Nephron progenitor cell (in vitro differentiated cells): ENCODE data around the gene FGD6.

Experiments
- DNase-seq: peaks from one replicate; pipeline ENCODE4 v3.0.0; 2021
- H3K27ac Mint-ChIP-seq: 2 replicates; pipeline ENCODE4 v1.8.0; 2021; ENCODE audit warnings: mild to moderate bottlenecking, moderate library complexity, mixed read lengths
- H3K27me3 Mint-ChIP-seq: 2 replicates; pipeline ENCODE4 v1.8.0; 2021; ENCODE audit warnings: mild to moderate bottlenecking, low read depth, mixed read lengths; ENCODE audit not compliant: poor library complexity
- H3K36me3 Mint-ChIP-seq: 2 replicates; pipeline ENCODE4 v1.8.0; 2021; ENCODE audit warnings: low read depth, mixed read lengths
- H3K4me1 Mint-ChIP-seq: 2 replicates; pipeline ENCODE4 v1.8.0; 2021; ENCODE audit warnings: mixed read lengths
- H3K4me3 Mint-ChIP-seq: 2 replicates; pipeline ENCODE4 v1.8.0; 2021; ENCODE audit warnings: mild to moderate bottlenecking, moderate library complexity, mixed read lengths
- H3K9me3 Mint-ChIP-seq: 2 replicates; pipeline ENCODE4 v1.8.0; 2021; ENCODE audit warnings: mild to moderate bottlenecking, moderate library complexity, mixed read lengths
- TF ChIP-seq, protein P1 (sequence below): fragments of 200-600 bp; sonication (generic); IDR thresholded peaks from 2 replicates; pipeline ENCODE4 v1.5.0; 2021; ENCODE audit warnings: antibody characterized with exemption

The FGD6 gene

DNA sequence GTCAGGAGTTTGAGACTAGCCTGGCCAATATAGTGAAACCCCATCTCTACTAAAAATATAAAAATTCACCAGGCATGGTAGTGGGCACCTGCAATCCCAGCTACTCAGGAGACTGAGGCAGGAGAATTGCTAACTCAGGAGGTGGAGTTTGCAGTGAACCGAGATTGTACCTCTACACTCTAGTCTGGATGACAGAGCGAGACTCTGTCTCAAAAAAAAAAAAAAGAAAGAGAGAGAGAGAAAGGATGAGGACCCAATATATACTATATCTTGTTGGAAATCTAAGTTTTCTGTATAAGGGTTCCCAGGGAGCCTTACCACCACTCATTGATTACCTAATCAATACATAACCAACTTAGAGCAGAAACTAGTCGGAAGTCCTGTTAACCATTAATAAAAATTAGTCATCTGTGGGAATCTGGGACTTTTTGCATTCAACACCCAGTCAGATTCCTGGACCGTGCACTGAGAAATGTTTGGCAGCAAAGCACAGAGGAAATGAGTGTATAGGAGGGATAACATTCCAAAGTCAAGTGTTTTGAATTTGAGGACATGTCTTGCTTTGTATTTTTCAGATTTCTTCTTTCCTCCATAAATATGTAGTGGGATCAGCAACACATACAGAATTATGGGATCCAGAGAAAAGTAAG, 99.0 kb downstream of the FGD6 start:
- DNase-seq: no peak
- TF ChIP-seq, protein P1, sequence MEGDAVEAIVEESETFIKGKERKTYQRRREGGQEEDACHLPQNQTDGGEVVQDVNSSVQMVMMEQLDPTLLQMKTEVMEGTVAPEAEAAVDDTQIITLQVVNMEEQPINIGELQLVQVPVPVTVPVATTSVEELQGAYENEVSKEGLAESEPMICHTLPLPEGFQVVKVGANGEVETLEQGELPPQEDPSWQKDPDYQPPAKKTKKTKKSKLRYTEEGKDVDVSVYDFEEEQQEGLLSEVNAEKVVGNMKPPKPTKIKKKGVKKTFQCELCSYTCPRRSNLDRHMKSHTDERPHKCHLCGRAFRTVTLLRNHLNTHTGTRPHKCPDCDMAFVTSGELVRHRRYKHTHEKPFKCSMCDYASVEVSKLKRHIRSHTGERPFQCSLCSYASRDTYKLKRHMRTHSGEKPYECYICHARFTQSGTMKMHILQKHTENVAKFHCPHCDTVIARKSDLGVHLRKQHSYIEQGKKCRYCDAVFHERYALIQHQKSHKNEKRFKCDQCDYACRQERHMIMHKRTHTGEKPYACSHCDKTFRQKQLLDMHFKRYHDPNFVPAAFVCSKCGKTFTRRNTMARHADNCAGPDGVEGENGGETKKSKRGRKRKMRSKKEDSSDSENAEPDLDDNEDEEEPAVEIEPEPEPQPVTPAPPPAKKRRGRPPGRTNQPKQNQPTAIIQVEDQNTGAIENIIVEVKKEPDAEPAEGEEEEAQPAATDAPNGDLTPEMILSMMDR: no peak
- peaks cover 2% of the 10 kb centered on the region for H3K27me3 Mint-ChIP-seq
- no peaks in the 10 kb centered on the region for H3K4me1 Mint-ChIP-seq
- H3K9me3 Mint-ChIP-seq: no peaks in the 10 kb centered on the region
- H3K4me3 Mint-ChIP-seq: no peak overlapping the region
- no peak overlapping the region for H3K27ac Mint-ChIP-seq
- H3K36me3 Mint-ChIP-seq: peaks cover 11% of the 10 kb centered on the region

DNA sequence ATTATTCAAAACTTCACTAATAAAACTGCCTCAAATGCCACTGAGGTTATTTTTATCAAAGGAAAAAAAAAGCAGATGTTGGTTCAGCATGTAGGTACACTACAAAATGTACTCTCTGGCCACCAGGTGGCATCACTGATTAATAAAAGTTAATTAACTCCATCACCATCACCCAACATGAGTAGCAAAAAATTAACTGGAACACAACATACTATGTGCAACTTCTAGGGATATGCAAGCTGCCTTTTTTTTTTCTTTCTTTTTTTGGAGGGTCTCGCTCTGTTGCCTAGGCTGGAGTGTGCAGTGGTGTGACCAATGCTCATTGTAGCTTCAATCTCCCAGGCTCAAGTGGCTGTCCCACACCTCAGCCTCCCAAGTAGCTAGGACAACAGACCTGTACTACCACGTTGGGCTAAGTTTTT, 100.1 kb downstream of the FGD6 start:
- Mint-ChIP-seq H3K27ac (no peak overlapping the region), H3K27me3 (peaks cover 2% of the 10 kb centered on the region), H3K36me3 (peaks cover 20% of the 10 kb centered on the region), H3K4me3 (no peak overlapping the region), H3K4me1 (no peaks in the 10 kb centered on the region), H3K9me3 (no peaks in the 10 kb centered on the region)
- TF ChIP-seq, protein P1: peak; percentile 59
- DNase-seq: peak; percentile 51

DNA sequence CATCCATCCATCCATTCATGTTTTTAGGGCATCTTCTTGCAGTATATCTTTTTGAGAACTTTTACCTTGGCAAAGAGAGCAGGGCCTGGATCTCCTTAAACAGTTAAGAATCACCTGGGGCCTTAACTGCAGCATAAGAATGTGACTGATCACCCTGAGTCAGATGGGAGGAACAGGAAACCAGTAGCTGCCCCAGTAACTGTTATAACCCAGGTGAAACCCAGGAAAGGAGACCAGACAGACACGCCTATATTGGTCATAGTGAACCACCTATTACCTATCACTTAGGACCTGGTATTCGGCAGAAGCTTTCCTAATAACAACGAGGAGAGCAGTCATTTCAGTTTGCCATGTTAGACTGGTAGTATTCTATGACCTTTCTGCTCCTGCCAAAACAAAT, 100.5 kb downstream of the FGD6 start:
- no peak overlapping the region for H3K4me3 Mint-ChIP-seq
- no peak for DNase-seq
- peaks cover 2% of the 10 kb centered on the region for H3K27me3 Mint-ChIP-seq
- H3K36me3 Mint-ChIP-seq: peaks cover 20% of the 10 kb centered on the region
- H3K27ac Mint-ChIP-seq: no peak overlapping the region
- no peaks in the 10 kb centered on the region for H3K9me3 Mint-ChIP-seq
- TF ChIP-seq, protein P1: no peak
- no peaks in the 10 kb centered on the region for H3K4me1 Mint-ChIP-seq

DNA sequence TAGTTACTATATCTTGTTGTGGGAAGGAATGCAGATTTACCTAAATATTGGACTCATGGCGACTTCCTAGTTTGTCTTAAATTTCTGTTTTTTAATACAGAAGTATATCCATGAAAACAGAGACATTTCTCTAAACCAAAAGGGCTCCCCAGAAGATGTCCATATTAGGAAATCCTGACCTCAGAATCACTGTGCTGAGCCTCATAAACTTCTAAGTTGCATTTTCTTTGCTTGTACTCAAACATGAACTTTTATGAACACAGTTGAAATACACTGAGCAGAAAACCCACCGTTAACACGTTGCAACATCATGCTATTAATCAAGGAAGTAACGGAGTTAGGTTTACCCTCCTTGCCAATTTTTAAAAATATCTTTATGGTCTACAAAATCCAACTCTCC, 100.9 kb downstream of the FGD6 start:
- Mint-ChIP-seq H3K36me3 (peaks cover 24% of the 10 kb centered on the region), H3K9me3 (no peaks in the 10 kb centered on the region)

DNA sequence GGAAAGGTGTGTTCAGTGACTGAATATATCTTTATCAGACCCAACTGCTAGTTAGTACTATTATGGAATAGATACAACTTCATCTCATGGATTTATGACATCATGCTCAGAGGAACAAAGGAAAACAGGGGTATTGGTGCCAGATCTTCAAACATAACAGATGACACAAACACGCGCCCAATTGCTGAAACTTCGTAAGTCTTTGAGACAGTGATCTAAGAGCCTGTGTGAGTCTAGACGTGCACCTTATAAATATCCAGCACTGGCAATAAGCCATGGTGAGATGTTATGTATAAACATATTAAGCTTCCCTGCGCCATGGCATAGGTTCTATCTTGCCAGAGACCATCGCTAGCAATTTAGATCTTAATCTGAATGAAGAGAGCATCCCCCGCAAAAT, 101.6 kb downstream of the FGD6 start:
- Mint-ChIP-seq H3K27ac (no peak overlapping the region), H3K4me3 (no peak overlapping the region), H3K27me3 (peaks cover 2% of the 10 kb centered on the region), H3K9me3 (no peaks in the 10 kb centered on the region), H3K36me3 (peaks cover 31% of the 10 kb centered on the region), H3K4me1 (peaks cover 10% of the 10 kb centered on the region)
- TF ChIP-seq, protein P1: no peak
- DNase-seq: no peak

More for the DNA sequence above, 100.9 kb downstream of the FGD6 start:
- TF ChIP-seq, protein P1: no peak
- no peak for DNase-seq
- Mint-ChIP-seq H3K27me3 (peaks cover 2% of the 10 kb centered on the region), H3K4me3 (no peak overlapping the region), H3K4me1 (peaks cover 3% of the 10 kb centered on the region), H3K27ac (no peak overlapping the region)

DNA sequence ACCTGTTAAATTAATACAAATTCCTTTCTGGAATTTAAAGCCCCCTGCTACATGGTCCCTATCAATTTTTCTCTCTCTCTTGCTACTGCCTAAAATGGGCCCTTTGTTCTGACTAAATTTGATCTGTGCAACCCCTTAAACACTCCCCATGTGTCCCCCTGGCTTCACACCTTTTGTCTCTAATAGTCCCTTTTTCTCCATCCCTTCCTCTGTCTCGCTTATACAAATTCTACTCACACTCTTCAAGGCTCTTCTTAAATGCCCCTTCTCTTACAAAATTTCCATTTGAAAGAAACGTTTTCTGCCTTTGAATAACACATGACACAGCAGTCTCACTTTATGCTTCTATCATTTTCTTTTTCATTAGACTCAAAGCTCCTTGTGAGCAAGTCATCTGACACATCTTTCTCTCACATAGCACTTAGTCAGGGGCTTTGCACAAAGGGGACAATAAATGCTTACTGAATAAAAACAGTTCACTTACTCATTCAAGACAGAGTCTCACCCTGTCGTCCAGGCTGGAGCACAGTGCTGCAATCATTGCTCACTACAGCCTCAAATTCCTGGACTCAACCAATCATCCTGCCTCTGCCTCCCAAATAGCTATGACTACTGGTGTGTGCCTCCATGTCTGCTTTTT, 102.4 kb downstream of the FGD6 start:
- peaks cover 2% of the 10 kb centered on the region for H3K27me3 Mint-ChIP-seq
- no peak for DNase-seq
- TF ChIP-seq, protein P1: no peak
- H3K4me1 Mint-ChIP-seq: peaks cover 12% of the 10 kb centered on the region
- H3K4me3 Mint-ChIP-seq: no peak overlapping the region
- H3K36me3 Mint-ChIP-seq: peaks cover 32% of the 10 kb centered on the region
- peak overlapping the region; percentile 4 for H3K27ac Mint-ChIP-seq
- no peaks in the 10 kb centered on the region for H3K9me3 Mint-ChIP-seq
